ENCODE data around the gene CASP12. TPM values are rescaled to one million over a fixed set of nuclear protein-coding genes. Genes with fewer than 3 reads are reported as not detected.

The CASP12 gene
- total RNA-seq, 2 experiments from 2014 or later: not detected

GRCh38 chr11:104872393-104872792, 25.9 kb downstream of the CASP12 start:
- H3K4me1 Mint-ChIP-seq: peaks cover 16% of the 10 kb centered on the region
- no peak overlapping the region for H3K4me3 Mint-ChIP-seq
- H3K27me3 Mint-ChIP-seq: no peaks in the 10 kb centered on the region
- H3K27ac Mint-ChIP-seq: no peak overlapping the region
- no peak for DNase-seq
- H3K9me3 Mint-ChIP-seq: peaks cover 3% of the 10 kb centered on the region
- H3K36me3 Mint-ChIP-seq: peaks cover 1% of the 10 kb centered on the region

DNA sequence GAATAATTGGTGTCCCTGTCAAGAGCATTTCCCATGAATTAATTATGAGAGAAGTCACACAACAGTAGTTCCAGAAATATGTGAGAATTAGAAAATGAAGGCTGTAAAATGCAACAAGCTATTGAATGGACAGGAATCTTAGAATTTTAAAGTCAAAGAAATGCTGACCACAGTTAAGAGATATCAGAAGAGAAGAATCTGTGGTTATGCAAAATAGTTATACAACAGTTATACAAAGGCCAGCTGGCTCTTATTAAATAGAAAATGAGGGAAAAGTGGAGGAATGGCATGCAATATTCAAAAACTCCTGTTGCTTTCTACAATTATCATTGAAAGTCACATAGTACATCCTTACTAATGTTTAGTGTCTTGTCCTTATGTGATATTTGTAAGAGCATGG, 27.4 kb downstream of the CASP12 start:
- H3K27ac Mint-ChIP-seq: no peak overlapping the region
- DNase-seq: no peak
- peaks cover 2% of the 10 kb centered on the region for H3K9me3 Mint-ChIP-seq
- H3K27me3 Mint-ChIP-seq: no peaks in the 10 kb centered on the region
- peaks cover 2% of the 10 kb centered on the region for H3K36me3 Mint-ChIP-seq
- no peak overlapping the region for H3K4me3 Mint-ChIP-seq
- peaks cover 4% of the 10 kb centered on the region for H3K4me1 Mint-ChIP-seq

DNA sequence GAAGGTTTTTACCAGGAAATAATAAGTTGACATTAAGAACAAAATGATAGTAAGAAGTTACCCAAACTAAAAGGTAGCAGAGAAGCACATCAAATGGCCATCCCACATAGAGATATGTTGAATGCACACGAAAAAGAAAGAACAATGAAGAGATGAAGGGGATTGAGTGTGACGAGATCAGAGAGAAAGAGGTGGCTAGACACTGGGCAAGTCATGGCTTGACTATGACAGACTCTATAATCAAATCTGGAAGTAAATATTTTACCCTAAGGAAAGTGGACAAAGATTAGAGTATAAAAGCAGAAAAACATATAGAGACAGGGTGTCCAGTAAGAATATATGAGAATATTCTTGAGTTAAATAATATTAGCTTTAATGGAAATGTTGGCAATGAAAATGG, 31.4 kb downstream of the CASP12 start:
- DNase-seq: no peak
- H3K4me3 Mint-ChIP-seq: no peak overlapping the region
- H3K27ac Mint-ChIP-seq: no peak overlapping the region
- H3K4me1 Mint-ChIP-seq: no peaks in the 10 kb centered on the region
- H3K27me3 Mint-ChIP-seq: no peaks in the 10 kb centered on the region
- peaks cover 3% of the 10 kb centered on the region for H3K36me3 Mint-ChIP-seq
- peaks cover 5% of the 10 kb centered on the region for H3K9me3 Mint-ChIP-seq

DNA sequence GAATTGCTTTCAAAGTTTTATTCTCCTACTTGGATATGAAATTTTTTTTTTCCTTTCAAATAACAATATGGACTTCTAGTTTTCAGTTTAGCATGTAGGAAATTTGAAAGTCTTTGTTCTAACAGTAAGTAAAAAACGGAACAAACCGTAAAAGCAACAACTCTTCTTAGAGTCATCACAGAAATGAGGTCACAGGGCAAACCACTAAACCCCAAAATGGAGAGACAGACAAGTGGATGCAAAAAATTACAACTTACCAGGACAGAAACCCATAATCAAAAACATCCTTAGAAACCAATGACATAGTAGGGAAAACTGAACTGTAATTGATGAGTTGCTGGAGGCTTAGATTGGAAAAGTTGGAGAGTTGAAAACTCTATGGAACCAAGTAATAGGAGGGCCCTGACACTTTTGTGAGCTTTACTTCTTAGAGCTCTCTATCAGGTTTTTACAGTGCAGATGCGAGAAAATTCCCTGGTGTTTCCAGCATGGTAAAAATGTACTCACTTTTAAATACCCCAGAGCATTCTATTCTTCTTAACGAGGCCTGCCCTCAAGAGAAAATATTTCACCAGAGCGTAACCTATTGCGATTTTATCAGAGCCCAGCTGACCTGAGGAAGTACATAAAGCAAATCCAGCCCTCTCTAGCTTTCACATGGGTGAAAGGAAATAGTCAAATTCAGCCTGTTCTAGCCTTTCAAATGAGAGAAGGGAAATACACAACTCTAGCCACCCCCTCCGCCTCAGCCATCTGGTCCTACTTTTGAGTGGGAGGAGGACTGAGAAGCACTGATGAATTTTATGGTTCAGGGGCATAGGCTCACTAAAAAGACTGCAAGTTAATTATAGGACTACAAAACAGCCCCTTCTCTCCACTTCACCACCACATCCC, 39.1 kb downstream of the CASP12 start:
- Mint-ChIP-seq H3K4me1 (peaks cover 16% of the 10 kb centered on the region), H3K4me3 (peak overlapping the region; percentile 30), H3K27me3 (no peaks in the 10 kb centered on the region), H3K27ac (peak overlapping the region; percentile 65), H3K9me3 (no peaks in the 10 kb centered on the region), H3K36me3 (no peaks in the 10 kb centered on the region)
- no peak for DNase-seq

DNA sequence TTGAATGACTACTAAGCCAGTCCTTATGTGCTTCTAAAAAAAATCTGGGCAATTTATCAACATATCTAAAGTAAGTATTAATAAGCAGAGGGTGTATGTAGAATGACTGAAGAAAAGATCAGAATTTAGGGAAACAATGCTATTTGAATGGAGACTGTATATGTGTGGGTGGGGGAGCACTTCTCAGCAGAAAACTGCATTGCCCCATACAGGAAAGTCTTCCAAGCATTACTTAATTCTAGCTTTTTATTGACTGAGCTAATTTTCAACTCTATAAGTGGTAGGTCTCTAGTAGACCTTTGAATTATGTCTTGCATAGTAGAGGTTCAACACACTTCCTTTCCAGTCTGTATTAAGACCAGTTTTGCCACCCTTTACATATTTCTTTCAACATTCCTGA, 41.7 kb downstream of the CASP12 start:
- Mint-ChIP-seq H3K9me3 (no peaks in the 10 kb centered on the region), H3K4me3 (no peak overlapping the region), H3K27ac (no peak overlapping the region), H3K4me1 (peaks cover 16% of the 10 kb centered on the region), H3K27me3 (no peaks in the 10 kb centered on the region), H3K36me3 (no peaks in the 10 kb centered on the region)
- no peak for DNase-seq

- no peak for DNase-seq
- peaks cover 16% of the 10 kb centered on the region for H3K4me1 Mint-ChIP-seq
- no peak overlapping the region for H3K4me3 Mint-ChIP-seq
- H3K36me3 Mint-ChIP-seq: no peaks in the 10 kb centered on the region
- H3K27ac Mint-ChIP-seq: no peak overlapping the region
- no peaks in the 10 kb centered on the region for H3K9me3 Mint-ChIP-seq
- no peaks in the 10 kb centered on the region for H3K27me3 Mint-ChIP-seq
Observed at GRCh38 chr11:104855965-104856364, 42.3 kb downstream of the CASP12 start.

GRCh38 chr11:104853276-104853675, 45.0 kb downstream of the CASP12 start:
- H3K4me3 Mint-ChIP-seq: no peak overlapping the region
- peaks cover 1% of the 10 kb centered on the region for H3K4me1 Mint-ChIP-seq
- no peaks in the 10 kb centered on the region for H3K27me3 Mint-ChIP-seq
- no peaks in the 10 kb centered on the region for H3K9me3 Mint-ChIP-seq
- no peak overlapping the region for H3K27ac Mint-ChIP-seq
- no peaks in the 10 kb centered on the region for H3K36me3 Mint-ChIP-seq
- DNase-seq: no peak

- H3K9me3 Mint-ChIP-seq: no peaks in the 10 kb centered on the region
- no peak for DNase-seq
- H3K27me3 Mint-ChIP-seq: no peaks in the 10 kb centered on the region
- no peak overlapping the region for H3K27ac Mint-ChIP-seq
- H3K4me3 Mint-ChIP-seq: no peak overlapping the region
- H3K36me3 Mint-ChIP-seq: no peaks in the 10 kb centered on the region
- no peaks in the 10 kb centered on the region for H3K4me1 Mint-ChIP-seq
Observed at GRCh38 chr11:104852811-104853210, 45.4 kb downstream of the CASP12 start.

DNA sequence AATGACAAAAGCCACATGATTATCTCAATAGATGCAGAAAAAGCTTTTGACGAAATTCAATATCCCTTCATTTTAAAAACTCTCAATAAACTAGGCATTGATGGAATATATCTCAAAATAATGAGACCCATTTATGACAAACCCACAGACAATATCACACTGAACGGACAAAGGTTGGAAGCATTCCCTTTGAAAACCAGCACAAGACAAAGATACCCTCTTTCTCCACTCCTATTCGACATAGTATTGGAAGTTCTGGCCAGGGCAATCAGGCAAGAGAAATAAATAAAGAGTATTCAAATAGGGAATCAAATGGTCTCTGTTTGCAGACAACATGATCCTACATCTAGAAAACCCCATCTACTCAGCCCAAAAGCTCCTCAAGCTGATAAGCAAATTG, 52.0 kb downstream of the CASP12 start:
- Mint-ChIP-seq H3K36me3 (no peaks in the 10 kb centered on the region), H3K27me3 (no peaks in the 10 kb centered on the region), H3K4me1 (no peaks in the 10 kb centered on the region), H3K4me3 (no peak overlapping the region), H3K27ac (no peak overlapping the region), H3K9me3 (no peaks in the 10 kb centered on the region)
- DNase-seq: no peak

DNA sequence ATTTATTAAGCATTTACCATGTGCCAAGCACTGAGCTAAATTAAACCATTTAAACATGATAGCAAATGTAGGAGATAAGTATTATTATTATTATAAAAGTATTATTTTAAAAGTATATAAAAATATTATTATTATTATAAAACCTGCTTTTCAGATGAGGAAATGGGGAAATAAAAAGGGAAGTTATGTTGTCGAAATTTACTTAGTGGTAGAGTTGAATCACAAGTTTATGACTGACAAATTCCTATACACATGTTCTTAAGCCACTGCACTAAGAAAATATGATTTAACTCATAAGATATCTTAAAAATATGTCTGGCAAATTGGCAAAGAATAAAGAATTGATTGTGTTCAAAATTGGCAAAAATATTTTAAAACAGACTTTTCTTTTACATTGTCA, 53.8 kb downstream of the CASP12 start:
- Mint-ChIP-seq H3K27me3 (no peaks in the 10 kb centered on the region), H3K9me3 (peaks cover 3% of the 10 kb centered on the region), H3K36me3 (no peaks in the 10 kb centered on the region), H3K4me3 (no peak overlapping the region), H3K27ac (no peak overlapping the region), H3K4me1 (no peaks in the 10 kb centered on the region)
- no peak for DNase-seq

GRCh38 chr11:104843150-104843836, 55.0 kb downstream of the CASP12 start:
- H3K27ac Mint-ChIP-seq: no peak overlapping the region
- DNase-seq: no peak
- H3K27me3 Mint-ChIP-seq: no peaks in the 10 kb centered on the region
- H3K4me1 Mint-ChIP-seq: no peaks in the 10 kb centered on the region
- peaks cover 3% of the 10 kb centered on the region for H3K36me3 Mint-ChIP-seq
- no peak overlapping the region for H3K4me3 Mint-ChIP-seq
- peaks cover 9% of the 10 kb centered on the region for H3K9me3 Mint-ChIP-seq

GRCh38 chr11:104841973-104842525, 56.2 kb downstream of the CASP12 start:
- Mint-ChIP-seq H3K27ac (no peak overlapping the region), H3K4me3 (no peak overlapping the region), H3K27me3 (no peaks in the 10 kb centered on the region), H3K4me1 (no peaks in the 10 kb centered on the region), H3K9me3 (peaks cover 9% of the 10 kb centered on the region), H3K36me3 (peaks cover 3% of the 10 kb centered on the region)
- no peak for DNase-seq

DNA sequence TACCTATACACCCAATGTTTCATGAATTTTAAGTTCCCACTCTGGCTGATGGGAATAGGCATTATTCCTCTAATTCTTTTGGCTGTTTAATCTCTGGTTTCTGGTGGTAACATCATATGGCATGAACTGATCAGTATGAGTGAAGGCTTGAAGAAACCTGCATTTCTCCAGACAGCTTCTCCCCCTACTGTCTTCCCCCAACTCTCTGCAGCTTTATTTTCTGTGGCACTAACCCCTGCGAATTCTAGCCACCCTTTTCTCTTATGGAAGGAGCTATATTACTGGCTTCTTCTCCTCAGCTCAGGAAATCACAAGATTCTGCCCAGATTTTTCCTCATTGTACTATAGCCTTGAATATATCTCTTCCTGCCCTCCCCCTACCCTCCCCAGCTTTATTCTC, 57.1 kb downstream of the CASP12 start:
- Mint-ChIP-seq H3K36me3 (peaks cover 3% of the 10 kb centered on the region), H3K4me3 (no peak overlapping the region), H3K9me3 (peaks cover 9% of the 10 kb centered on the region), H3K27ac (no peak overlapping the region), H3K4me1 (no peaks in the 10 kb centered on the region), H3K27me3 (no peaks in the 10 kb centered on the region)
- DNase-seq: no peak

GRCh38 chr11:104837969-104838639, 60.2 kb downstream of the CASP12 start:
- no peak for DNase-seq
- Mint-ChIP-seq H3K27ac (no peak overlapping the region), H3K4me1 (no peaks in the 10 kb centered on the region), H3K4me3 (no peak overlapping the region), H3K27me3 (no peaks in the 10 kb centered on the region), H3K9me3 (peaks cover 9% of the 10 kb centered on the region), H3K36me3 (peaks cover 3% of the 10 kb centered on the region)

DNA sequence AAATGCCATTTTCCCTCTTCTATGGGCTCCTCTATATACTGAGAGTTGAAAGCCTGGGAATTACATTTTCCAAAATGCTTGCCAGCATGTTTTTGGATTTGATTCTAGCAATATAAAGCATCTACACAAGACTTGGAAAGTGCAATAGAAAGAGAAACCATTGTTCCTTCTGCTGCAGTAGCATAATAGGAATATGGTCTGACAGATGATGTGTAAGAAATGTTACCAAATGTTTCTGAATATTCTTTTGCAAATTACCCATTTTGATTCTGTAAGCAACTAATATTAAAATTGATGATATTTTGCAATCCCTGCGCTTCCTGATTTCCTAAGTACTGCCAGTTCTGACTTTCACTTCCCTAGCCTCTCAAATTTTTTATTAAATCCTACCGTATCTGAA, 61.6 kb downstream of the CASP12 start:
- Mint-ChIP-seq H3K4me1 (no peaks in the 10 kb centered on the region), H3K9me3 (peaks cover 9% of the 10 kb centered on the region), H3K27ac (no peak overlapping the region), H3K36me3 (peaks cover 3% of the 10 kb centered on the region), H3K27me3 (no peaks in the 10 kb centered on the region), H3K4me3 (no peak overlapping the region)
- no peak for DNase-seq

Measured in activated naive CD8-positive, alpha-beta T cell treated with anti-CD3 and anti-CD28 coated beads for 36 hours (primary cell).